GM19372 (cell line): ENCODE measurements around the gene MIA2.
"Not testable (repeated sequence)": the region's sequence is repeated elsewhere in the genome, so short reads cannot be mapped to it uniquely, and the experiment has no call there.

Experiments used
- ATAC-seq: cut with Tn5 transposase; IDR thresholded peaks from one replicate; pipeline ENCODE4 v1.9.1; 2021; ENCODE audit warnings: mild to moderate bottlenecking, low read depth, moderate library complexity; ENCODE audit not compliant: unreplicated experiment

The MIA2 gene

DNA sequence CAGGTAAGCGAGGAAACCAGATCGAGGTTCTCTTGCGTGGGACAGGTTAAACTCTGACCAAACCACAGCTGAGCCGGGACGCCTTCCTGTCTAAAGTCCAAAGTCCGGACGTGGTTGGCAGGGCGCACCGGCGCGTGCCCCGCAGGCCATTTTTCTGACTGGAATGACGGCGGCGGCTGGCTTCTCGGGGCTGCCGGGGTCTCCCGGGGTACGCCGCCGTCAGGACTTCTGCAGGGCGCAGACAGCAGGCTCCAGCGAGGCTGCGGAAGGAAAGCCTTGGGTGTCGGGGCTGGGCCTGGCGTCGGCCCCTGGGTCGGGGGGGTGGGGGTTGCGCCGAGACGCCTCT is 32.8 kb downstream of the MIA2 start:
- peak; percentile 36 for ATAC-seq

DNA sequence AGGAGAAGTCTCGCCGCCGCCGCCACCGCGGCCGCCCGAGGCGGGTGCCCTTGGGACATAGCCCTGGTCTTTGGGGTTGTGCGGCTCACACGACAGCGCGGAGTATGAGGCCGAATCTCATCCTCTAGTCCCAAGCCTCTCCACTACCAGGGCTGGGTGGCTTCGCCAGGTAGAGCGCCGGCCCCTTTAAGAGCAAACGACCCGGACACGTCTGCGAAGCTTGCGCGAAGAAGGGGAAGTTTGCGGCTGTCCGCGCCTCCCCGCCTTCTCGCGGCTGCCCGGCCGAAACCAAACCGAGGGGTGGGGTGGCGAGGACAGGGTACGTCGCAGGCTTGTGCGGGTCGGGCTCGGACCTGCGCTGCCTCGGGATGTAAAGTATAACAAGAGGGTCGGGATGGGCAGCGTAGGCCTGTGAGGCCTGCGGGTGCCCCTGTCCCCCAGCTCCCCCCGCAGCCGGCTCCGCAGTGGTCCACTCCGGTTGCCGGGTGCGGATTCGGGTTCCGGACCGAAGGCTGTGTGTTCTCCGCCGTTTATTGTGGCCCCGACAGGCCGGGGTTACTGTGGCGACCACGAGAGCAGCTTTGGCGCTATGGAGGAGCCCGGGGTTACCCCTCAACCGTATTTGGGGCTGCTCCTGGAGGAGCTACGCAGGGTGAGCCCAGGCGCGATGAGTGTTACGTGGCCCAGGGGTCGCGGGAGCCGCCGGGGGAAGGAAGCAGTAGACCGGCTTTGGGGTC is 33.3 kb downstream of the MIA2 start:
- ATAC-seq = peak; percentile 79

DNA sequence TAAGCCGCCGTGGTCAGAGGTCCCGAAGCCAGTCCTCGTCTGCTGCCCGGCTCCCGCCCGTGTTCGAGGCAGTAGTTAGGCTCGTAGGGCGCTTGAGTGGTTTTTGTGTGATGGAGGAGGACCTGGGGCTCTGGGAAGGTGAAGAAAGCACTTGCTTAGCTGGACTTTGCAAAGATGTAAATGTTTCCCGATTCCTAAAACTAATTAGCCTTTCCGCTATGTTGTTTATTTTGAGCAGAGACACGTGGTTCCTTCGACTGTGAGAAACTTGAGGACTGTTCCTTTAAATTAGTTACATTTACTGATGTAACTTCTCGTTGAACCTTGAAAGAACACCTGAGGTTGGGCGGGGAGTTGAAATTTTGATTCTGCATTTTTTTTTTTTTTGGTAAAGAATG is 33.9 kb downstream of the MIA2 start:
- ATAC-seq = no peak

DNA sequence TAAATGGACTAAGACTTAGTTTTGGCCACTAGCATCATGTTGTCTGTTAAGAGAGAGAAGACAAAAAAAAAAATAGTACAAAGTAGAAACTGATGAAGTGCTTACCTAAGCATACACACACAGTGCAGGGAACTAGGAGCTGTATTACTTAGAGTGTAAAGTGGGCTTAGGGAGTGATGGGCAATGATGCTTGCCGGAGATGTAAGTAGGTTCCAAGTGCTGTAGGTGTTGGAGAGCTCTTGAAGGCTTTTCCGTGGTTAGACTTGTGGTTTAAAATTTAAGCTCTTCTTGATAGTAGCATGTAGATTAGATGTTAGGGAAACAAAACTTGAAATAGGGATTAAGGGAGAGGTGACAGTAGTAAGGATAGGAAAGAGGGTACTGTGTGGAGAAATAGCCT is 34.7 kb downstream of the MIA2 start:
- ATAC-seq = no peak

DNA sequence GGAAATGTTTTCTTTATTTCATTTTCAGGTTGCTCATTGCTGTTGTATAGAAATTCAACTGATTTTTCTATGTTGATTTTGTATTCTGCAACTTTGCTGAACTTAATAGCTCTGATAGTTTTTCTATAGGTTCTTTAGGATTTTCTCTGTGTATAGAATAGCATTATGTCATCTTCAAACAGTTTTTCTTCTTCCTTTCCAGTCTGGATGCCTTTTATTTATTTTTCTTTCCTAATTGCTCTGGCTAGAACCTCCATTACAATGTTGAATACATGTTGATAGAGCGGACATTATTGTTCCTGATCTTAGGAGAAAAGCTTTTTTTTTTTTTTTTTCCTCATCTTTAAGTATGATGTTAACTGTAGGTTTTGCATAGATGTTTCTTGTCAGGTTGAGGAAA is 39.2 kb downstream of the MIA2 start:
- no peak for ATAC-seq

DNA sequence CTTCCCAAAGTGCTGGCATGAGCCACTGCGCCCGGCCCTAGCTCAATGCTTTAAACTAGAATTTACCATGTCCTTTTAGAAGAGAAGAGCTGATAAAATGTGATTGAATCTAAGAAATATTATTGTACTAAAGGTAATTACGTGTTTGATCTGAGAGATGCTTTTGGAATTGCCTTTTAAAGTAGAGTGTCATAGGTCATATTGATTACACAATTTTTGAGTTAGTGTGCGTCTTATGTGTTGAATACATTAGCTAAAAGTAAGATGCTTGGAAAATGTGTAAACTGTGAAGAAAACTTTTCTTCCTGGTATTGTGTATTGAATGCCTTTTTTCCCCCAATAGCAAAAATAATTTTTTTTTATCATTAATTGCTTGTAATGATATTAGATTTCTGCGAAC is 41.7 kb downstream of the MIA2 start:
- no peak for ATAC-seq

DNA sequence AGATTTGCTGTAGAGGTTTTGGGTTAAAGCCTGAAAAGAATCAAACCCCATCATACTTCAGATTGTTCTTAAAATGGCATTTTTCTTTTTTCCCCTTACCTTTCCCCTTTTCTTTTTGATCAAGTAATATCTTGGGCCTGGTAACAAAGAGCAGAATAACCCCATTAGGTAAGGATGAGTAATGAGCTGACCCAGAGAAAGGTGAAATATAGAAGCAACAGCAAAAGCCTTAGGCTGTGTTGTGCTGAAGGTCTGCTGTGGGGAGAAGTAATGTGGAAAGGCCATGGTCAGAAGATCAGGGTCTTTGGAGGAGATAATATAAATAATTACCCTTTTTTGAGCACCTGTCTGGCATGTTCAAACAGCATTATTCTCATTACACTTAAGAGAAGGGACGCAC is 42.3 kb downstream of the MIA2 start:
- no peak for ATAC-seq

DNA sequence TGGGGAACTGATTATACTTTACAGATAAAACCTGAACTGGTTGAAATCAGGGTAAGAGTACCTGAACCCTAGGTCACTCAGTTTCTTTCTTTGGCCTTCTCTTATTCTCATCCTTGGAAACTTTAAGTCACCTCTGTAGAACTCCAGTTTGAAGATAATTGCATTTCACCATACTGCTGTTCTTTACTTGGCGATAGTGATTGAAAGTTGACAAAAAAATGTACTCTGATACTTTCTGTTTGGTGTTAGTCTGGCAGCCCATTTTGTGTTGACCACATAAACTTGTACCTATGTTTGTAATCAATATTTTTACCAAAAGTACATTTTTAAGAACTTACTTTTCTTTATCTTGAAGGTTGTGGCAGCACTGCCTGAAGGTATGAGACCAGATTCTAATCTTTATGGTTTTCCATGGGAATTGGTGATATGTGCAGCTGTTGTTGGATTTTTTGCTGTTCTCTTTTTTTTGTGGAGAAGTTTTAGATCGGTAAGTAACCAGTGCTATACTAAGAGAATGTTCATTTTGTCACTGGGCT is 42.9 kb downstream of the MIA2 start:
- no peak for ATAC-seq

DNA sequence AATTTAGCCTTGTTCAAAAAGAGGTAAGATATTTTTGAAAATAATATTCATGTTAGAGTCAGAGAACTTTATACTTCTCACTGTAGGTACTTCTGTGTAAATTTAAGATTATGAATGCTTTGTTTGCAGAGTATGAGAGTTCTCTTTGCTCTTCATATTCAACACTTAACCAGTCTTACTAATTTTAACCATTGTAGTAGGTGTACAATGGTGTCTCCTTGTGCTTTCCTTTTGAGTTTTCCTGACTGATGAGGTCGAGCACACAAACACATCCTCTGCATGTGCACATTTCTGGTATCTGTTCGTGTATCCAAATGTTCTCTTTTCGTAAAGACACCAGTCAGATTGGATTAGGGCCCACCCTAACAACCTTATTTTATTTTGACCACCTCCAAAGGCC is 45.8 kb downstream of the MIA2 start:
- no peak for ATAC-seq

DNA sequence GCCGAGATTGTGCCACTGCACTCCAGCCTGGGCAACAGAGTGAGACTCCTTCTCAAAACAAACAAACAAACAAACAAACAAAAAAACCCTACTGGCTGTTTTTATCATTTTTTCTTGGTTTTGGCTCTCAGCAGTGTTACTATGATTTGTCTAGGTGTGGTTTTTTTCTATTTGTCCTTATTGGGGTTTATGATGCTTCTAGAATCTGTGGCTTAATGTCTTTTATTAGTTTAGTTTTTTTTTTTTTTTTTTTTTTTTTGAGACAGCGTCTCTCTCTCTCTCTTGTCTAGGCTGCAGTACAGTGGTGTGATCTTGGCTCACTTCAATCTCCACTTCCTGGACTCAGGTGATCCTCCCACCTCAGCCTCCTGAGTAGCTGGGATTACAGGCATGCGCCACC is 47.0 kb downstream of the MIA2 start:
- not testable (repeated sequence) for ATAC-seq

DNA sequence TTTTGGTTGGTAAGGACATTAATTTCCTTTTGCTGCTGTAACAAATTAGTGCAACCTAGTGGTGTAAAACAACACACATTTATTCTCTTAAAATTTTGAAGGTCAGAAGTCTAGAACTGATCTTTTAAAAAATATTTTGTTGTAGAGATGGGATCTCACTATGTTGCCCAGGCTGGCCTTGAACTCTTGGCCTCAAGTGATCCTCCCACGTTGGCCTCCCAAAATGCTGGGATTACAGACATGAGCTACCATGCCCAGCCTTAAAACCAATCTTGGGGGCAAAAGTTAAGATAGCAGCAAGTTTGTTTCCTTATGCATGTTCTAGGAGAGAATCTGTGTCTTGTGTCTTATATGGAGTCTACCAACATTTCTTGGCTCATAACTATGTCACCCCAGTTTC is 55.8 kb downstream of the MIA2 start:
- no peak for ATAC-seq

DNA sequence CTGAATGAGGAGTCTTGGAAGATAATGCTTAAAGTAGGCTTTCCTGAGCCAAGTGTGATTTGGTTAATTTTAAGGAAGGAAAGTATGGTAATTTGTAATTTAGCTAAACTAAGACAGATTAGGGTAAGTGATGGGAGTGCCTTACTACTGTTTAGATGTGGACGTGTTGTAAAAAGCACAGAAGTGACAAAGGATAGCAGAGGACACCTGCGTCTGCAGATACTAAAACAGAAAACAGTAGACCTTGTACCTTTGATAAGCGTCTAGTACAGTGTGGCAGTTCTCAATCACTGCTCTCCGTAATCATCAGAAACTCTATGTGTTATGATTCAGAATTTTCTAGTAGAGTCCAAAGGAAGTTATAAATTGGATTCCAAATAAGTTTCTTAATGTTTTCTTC is 58.0 kb downstream of the MIA2 start:
- ATAC-seq = no peak

DNA sequence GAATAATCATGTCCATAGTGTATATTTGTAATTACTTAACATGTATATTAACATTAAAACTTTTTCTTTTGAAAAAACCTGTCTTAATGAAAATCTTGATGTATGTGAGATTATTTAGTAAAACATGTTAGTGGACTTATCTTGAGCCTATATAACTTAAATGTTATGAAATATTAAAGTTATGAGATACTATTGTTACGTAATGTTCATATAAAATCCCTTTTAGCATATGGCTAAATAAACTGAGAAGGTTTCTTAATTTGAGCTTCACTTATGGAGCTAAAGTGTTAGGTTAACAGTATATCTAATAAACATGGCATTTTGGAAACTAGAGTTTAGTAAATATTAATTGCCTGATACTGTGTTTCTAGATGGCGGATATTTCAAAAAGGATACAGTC is 59.9 kb downstream of the MIA2 start:
- ATAC-seq = no peak

DNA sequence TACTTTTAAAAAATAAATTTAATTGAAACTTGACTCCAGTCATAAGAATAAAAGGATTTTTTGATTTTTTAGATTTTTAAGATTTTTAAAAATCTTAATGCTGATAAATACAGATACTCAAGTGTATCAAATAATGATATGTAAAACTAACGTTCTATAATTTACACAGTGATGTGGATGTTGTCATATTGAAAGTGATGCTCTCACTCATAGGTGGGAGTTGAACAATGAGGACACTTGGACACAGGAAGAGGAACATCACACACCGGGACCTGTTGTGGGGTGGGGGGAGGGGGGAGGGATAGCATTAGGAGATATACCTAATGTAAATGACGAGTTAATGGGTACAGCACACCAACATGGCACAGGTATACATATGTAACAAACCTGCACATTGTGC is 66.7 kb downstream of the MIA2 start:
- not testable (repeated sequence) for ATAC-seq

DNA sequence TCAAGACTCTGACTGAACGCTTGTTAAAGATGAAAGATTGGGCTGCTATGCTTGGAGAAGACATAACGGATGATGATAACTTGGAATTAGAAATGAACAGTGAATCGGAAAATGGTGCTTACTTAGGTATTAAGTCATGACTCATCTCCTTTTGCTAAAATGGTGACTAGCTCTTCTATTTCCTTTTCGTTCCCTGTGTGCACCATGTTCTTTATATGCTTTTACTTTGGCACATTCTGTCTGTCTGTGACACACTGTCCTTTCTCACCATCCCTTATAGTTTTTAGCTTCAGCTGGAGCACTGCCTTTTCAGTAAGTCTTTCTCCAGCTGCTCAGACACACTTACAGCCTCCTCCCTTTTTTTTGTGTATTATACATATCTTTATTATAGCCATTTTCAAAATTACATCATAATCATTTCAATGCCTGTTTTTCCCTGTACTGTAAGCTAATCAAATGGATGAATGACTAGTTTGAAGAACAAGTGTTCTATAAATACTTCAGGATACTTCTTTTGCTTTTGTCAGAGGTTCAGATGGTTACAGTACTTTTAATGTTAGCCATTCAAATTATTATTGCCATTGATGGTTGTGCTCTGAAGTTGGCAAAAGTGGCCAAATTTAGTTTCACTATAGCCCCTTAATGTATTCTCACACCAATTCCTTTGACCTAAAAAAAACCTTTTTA is 68.6 kb downstream of the MIA2 start:
- ATAC-seq = no peak

DNA sequence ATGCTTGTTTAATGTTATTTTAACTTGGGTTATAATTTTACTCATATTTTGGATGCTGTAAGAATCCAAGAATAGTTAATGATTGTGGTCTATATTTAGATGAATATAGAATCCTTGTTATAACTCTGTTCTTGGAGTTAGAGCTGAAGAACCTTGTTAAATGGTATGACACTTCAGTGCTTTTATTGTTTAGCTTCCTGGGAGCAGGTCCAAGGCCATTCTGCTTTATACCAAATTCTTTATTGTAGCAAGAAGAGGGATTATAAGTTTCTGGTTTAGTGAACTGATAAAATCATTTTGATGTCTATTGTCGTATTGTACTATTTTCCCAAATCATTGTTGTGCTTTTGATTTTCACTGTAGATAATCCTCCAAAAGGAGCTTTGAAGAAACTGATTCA is 69.4 kb downstream of the MIA2 start:
- ATAC-seq = no peak

DNA sequence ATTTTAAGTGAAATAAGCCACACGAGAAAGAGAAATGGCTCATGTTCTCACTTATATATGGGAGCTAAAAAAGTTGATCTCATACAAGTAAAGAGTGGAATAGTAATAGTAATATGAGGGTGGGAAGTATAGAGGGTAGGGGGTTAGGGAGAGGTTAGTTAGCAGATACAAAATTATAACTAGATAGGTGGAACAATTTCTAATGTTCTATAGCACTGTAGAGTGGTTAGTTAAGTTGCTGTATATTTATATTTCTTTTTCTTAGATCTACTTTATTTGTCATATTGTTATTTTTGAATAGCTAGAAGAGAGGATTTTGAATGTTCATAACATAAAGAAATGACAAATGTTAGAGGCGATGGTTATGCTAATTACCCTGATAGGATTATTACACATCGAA is 74.1 kb downstream of the MIA2 start:
- ATAC-seq = no peak

DNA sequence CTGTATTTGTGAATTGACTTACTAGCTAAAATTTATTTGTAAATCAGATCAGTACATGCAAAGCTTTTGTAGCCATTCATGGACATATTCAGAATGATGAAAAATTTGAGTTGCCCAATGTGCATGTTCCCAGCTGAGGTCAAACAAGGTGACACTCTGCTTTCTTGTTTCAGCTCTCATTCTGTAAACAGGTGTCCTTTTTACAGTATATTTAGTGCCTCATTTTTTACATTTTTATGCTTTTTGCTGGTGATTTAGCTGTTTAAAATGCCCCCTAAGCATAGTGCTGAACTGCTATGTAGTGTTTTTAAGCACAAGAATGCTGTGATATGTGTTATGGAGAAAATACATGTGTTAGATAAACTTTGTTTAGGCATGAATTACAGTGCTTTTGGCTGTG is 76.3 kb downstream of the MIA2 start:
- no peak for ATAC-seq

DNA sequence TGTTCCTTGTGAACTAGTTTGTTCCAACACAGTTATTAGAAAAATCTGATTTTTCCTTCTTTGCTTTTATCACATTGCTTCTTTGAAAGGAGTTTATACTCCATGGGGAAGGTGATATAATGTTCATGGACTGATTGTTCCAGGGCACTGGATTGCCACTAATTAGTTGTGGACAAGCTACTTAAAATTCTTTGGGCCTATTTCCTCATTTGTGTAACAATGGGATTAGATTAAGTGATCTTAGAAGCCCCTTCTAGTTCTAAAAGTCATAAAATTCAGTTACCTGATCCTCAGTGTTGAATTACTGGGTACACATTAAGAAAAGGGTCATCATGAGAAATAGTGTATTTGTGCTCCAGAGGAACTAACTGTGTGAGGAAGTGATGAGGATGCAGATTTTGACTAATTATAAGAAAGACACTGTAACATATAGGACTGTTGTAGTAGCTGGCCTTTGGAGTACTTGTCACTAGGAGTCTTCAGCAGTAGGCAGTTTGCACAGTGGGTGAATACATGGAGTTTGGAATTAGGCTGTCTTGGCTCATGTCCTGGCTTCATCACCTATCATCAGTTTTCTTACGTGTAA is 82.2 kb downstream of the MIA2 start:
- ATAC-seq = no peak

DNA sequence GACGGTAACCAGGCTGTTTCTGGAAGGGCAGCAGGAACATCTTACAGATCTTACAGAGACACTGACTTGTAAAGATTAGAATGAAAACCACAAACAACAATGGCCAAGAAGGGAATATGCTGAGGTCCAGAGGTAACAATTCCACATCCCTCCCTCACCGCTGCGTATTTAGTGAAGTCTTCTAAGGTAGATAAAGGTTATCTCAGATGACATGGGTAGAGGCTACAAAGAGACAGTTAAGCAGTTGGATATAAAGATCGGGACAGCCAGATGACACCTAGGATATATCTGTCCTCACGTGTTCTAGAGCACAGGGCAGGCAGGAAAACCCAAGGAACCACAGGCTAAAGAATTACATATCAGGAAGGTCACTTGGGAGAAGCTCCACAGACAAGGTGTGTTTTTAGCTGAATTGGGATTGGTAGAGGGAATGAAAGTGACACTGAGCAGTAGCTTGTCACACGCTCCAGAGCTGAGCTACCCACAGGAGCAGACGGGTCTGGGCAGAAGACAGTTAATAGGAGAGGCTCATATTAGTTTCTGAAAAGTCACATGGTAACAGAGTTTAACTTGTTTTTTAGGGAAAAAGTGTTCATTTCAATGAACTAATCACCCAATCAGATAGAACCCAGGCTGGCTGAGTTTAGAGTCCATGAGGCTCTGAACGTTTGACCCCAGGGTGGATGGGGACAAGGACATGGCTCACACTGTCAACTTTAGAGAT is 83.3 kb downstream of the MIA2 start:
- ATAC-seq = no peak

DNA sequence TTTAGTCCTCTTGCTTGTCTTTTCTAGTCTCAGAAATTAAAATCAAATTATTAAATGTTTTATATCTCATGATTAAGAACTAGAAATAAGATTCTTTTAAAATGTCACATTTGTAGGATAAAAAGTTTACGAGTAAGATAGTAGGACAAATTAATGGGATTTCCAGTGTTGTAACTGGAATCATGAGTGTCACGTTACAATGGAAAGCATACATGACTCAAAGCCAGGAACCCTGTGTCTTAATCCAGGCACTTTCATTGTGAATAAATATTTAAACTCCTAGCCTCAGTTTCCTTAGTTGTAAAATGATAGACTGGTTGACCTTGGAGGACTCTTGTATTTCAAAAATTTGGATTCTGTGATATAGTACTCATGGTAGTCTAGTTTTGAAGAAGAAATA is 84.9 kb downstream of the MIA2 start:
- no peak for ATAC-seq
